Osteoblast (primary cell): ENCODE data around the gene LINC00305. TPM values are rescaled to one million over a fixed set of nuclear protein-coding genes. Genes with fewer than 3 reads are reported as not detected.

ENCODE experiments used
- DNase-seq: peaks from one replicate; pipeline ENCODE4 v3.0.0; 2011; ENCODE audit warnings: low spot score, mixed read lengths; ENCODE audit not compliant: insufficient read length; ENCODE audit errors: missing footprints
- H2AFZ ChIP-seq: 2 replicates; pipeline ENCODE4 v1.6.0; 2011; ENCODE audit warnings: mild to moderate bottlenecking, low read length
- H3K27ac ChIP-seq: 2 replicates; pipeline ENCODE4 v1.5.1; 2011; ENCODE audit warnings: mild to moderate bottlenecking, low read depth, low read length, moderate library complexity
- H3K27me3 ChIP-seq: 2 replicates; pipeline ENCODE4 v1.6.0; 2012; ENCODE audit warnings: mild to moderate bottlenecking, control low read depth, inconsistent platforms, low read length, moderate library complexity; ENCODE audit not compliant: insufficient read depth
- H3K36me3 ChIP-seq: 2 replicates; pipeline ENCODE4 v1.5.1; 2011; ENCODE audit warnings: mild to moderate bottlenecking, low read length, control low read depth, moderate library complexity; ENCODE audit not compliant: insufficient read depth
- H3K4me1 ChIP-seq: 2 replicates; pipeline ENCODE4 v1.5.1; 2011; ENCODE audit warnings: mild to moderate bottlenecking, low read length, control low read depth, moderate library complexity; ENCODE audit not compliant: insufficient read depth
- H3K4me2 ChIP-seq: 2 replicates; pipeline ENCODE4 v1.6.0; 2011; ENCODE audit warnings: mild to moderate bottlenecking, low read length; ENCODE audit not compliant: insufficient read depth
- H3K4me3 ChIP-seq: fragments of 200-600 bp; sonication (generic); 3 replicates; pipeline ENCODE4 v1.5.1; 2012; ENCODE audit warnings: mild to moderate bottlenecking, low read length, inconsistent platforms; ENCODE audit not compliant: insufficient read depth
- H3K79me2 ChIP-seq: 2 replicates; pipeline ENCODE4 v1.6.0; 2012; ENCODE audit warnings: mild to moderate bottlenecking, low read length, control low read depth, inconsistent platforms; ENCODE audit not compliant: insufficient read depth
- H3K9me3 ChIP-seq: 2 replicates; pipeline ENCODE4 v1.5.1; 2011; ENCODE audit warnings: low read depth, low read length, control low read depth
- H4K20me1 ChIP-seq: 2 replicates; pipeline ENCODE4 v1.6.0; 2012; ENCODE audit warnings: mild to moderate bottlenecking, low read length, control low read depth; ENCODE audit not compliant: insufficient read depth
- CTCF ChIP-seq: IDR thresholded peaks from 2 replicates; pipeline ENCODE4 v1.5.1; 2011; ENCODE audit warnings: mild to moderate bottlenecking, low read depth, low read length, moderate library complexity; ENCODE audit errors: extremely low read depth
- total RNA-seq: library from RNA; depleted of rRNA; stranded (reverse); fragments of >200 nt; gene quantifications from 2 replicates; pipeline ENCODE4 v1.2.3, GENCODE V29; 2012

Gene LINC00305
- total RNA-seq, 1 donor = not detected

- H3K4me3 ChIP-seq = no peak overlapping the region
These were observed 16.0 kb upstream of the LINC00305 start for GRCh38 chr18:64164883-64165282.

GRCh38 chr18:64149916-64150438, 1.1 kb upstream of the LINC00305 start:
- no peak overlapping the region for H3K4me3 ChIP-seq
- H3K36me3 ChIP-seq = no peaks in the 10 kb centered on the region
- H3K4me2 ChIP-seq = no peak overlapping the region
- H4K20me1 ChIP-seq = no peaks in the 10 kb centered on the region
- no peak for TF ChIP-seq CTCF
- no peaks in the 10 kb centered on the region for H3K27me3 ChIP-seq
- DNase-seq = no peak
- H2AFZ ChIP-seq = no peak overlapping the region
- peaks cover 5% of the 10 kb centered on the region for H3K9me3 ChIP-seq
- H3K79me2 ChIP-seq = no peaks in the 10 kb centered on the region
- H3K4me1 ChIP-seq = no peaks in the 10 kb centered on the region
- H3K27ac ChIP-seq = no peak overlapping the region

More at GRCh38 chr18:64164883-64165282, 16.0 kb upstream of the LINC00305 start:
- no peak overlapping the region for H2AFZ ChIP-seq
- DNase-seq = no peak
- no peak overlapping the region for H3K4me2 ChIP-seq
- H3K27me3 ChIP-seq = no peaks in the 10 kb centered on the region
- no peaks in the 10 kb centered on the region for H4K20me1 ChIP-seq
- peaks cover 5% of the 10 kb centered on the region for H3K9me3 ChIP-seq
- TF ChIP-seq CTCF = no peak
- no peaks in the 10 kb centered on the region for H3K4me1 ChIP-seq
- no peaks in the 10 kb centered on the region for H3K36me3 ChIP-seq
- H3K79me2 ChIP-seq = no peaks in the 10 kb centered on the region
- no peak overlapping the region for H3K27ac ChIP-seq

GRCh38 chr18:64142904-64143303, 6.0 kb downstream of the LINC00305 start:
- H4K20me1 ChIP-seq = no peaks in the 10 kb centered on the region
- DNase-seq = no peak
- H3K79me2 ChIP-seq = no peaks in the 10 kb centered on the region
- no peak overlapping the region for H3K4me3 ChIP-seq
- no peak for TF ChIP-seq CTCF
- H2AFZ ChIP-seq = no peak overlapping the region
- H3K36me3 ChIP-seq = no peaks in the 10 kb centered on the region
- H3K4me2 ChIP-seq = no peak overlapping the region
- H3K9me3 ChIP-seq = peaks cover 4% of the 10 kb centered on the region
- H3K27ac ChIP-seq = no peak overlapping the region
- H3K4me1 ChIP-seq = no peaks in the 10 kb centered on the region
- H3K27me3 ChIP-seq = no peaks in the 10 kb centered on the region

GRCh38 chr18:64137914-64138313, 11.0 kb downstream of the LINC00305 start:
- TF ChIP-seq CTCF = no peak
- no peak for DNase-seq
- no peaks in the 10 kb centered on the region for H4K20me1 ChIP-seq

More at GRCh38 chr18:64137914-64138313, 11.0 kb downstream of the LINC00305 start:
- Histone ChIP-seq H3K27ac (no peak overlapping the region), H3K4me2 (no peak overlapping the region), H2AFZ (no peak overlapping the region), H3K4me1 (no peaks in the 10 kb centered on the region), H3K79me2 (no peaks in the 10 kb centered on the region), H3K27me3 (no peaks in the 10 kb centered on the region), H3K36me3 (no peaks in the 10 kb centered on the region), H3K4me3 (no peak overlapping the region), H3K9me3 (no peaks in the 10 kb centered on the region)
